Measurements from ENCODE around the gene CDH5. TPM values are rescaled to one million over a fixed set of nuclear protein-coding genes. Genes with fewer than 3 reads are reported as not detected.

CDH5 gene
- polyA plus RNA-seq, 1 donor (not counting 4 experiments of a cell fraction or from before 2014, with no cell fraction given): 0.05 TPM

- DNase-seq (ENCODE audit: low read depth, low spot score) (peak; percentile 62), FAIRE-seq (peak; percentile 58)
- Histone ChIP-seq H3K36me3 (ENCODE audit: control insufficient read depth in 2 of 2, extremely low read depth in 1 of 2, insufficient read depth in 2 of 2, low read length in 2 of 2) (no peaks in the 10 kb centered on the region), H2AFZ (ENCODE audit: control insufficient read depth, low read length) (no peak overlapping the region), H3K79me2 (ENCODE audit: control insufficient read depth, insufficient read depth, low read length) (no peaks in the 10 kb centered on the region), H4K20me1 (ENCODE audit: control insufficient read depth, extremely low read depth, insufficient read depth, low read length) (no peaks in the 10 kb centered on the region), H3K9me3 (ENCODE audit: control insufficient read depth, low read depth, low read length) (no peaks in the 10 kb centered on the region), H3K27me3 (ENCODE audit: control insufficient read depth, extremely low read depth, insufficient read depth, low read length) (no peaks in the 10 kb centered on the region), H3K4me2 (ENCODE audit: control insufficient read depth, extremely low read depth, insufficient read depth, low read depth, low read length) (no peak overlapping the region), H3K27ac (ENCODE audit: control insufficient read depth, insufficient read depth, low read length) (no peak overlapping the region), H3K9ac (ENCODE audit: control insufficient read depth, extremely low read depth, insufficient read depth, low read length) (no peak overlapping the region), H3K9me1 (ENCODE audit: control insufficient read depth, extremely low read depth, insufficient read depth, low read length) (no peaks in the 10 kb centered on the region), H3K4me3 (ENCODE audit: control insufficient read depth in 2 of 3, extremely low read depth in 1 of 3, insufficient read depth in 2 of 3, low read depth in 1 of 3, low read length in 3 of 3) (no peak overlapping the region), H3K4me1 (ENCODE audit: control insufficient read depth, extremely low read depth, insufficient read depth, low read length) (peaks cover 11% of the 10 kb centered on the region)
- dilution Hi-C loops (cut with MboI; ENCODE audit: extremely low pct_ligation_motif_present, low sequenced_read_pairs): no loop called here
- TF ChIP-seq CTCF (optimal IDR thresholded peaks at IDR 0.05 in 1 of 3, IDR thresholded peaks at IDR 0.05 in 1 of 3, conservative IDR thresholded peaks at IDR 0.05 in 1 of 3; ENCODE audit: extremely low read depth in 1 of 3, insufficient read depth in 2 of 3, low read length in 3 of 3) (no peak), EZH2 (IDR thresholded peaks at IDR 0.05; ENCODE audit: low read length) (no peak)
These were observed 50.6 kb downstream of the CDH5 start for GRCh38 chr16:66416939-66417700.

GRCh38 chr16:66418165-66418962 lies 51.9 kb downstream of the CDH5 start:
- Histone ChIP-seq H3K9me3 (ENCODE audit: control insufficient read depth, low read depth, low read length) (no peaks in the 10 kb centered on the region), H2AFZ (ENCODE audit: control insufficient read depth, low read length) (no peak overlapping the region), H3K4me2 (ENCODE audit: control insufficient read depth, extremely low read depth, insufficient read depth, low read depth, low read length) (no peak overlapping the region), H3K36me3 (ENCODE audit: control insufficient read depth in 2 of 2, extremely low read depth in 1 of 2, insufficient read depth in 2 of 2, low read length in 2 of 2) (no peaks in the 10 kb centered on the region), H3K27ac (ENCODE audit: control insufficient read depth, insufficient read depth, low read length) (no peak overlapping the region), H3K9me1 (ENCODE audit: control insufficient read depth, extremely low read depth, insufficient read depth, low read length) (no peaks in the 10 kb centered on the region), H3K4me1 (ENCODE audit: control insufficient read depth, extremely low read depth, insufficient read depth, low read length) (peaks cover 11% of the 10 kb centered on the region), H3K4me3 (ENCODE audit: control insufficient read depth in 2 of 3, extremely low read depth in 1 of 3, insufficient read depth in 2 of 3, low read depth in 1 of 3, low read length in 3 of 3) (no peak overlapping the region), H3K9ac (ENCODE audit: control insufficient read depth, extremely low read depth, insufficient read depth, low read length) (no peak overlapping the region), H3K79me2 (ENCODE audit: control insufficient read depth, insufficient read depth, low read length) (no peaks in the 10 kb centered on the region), H3K27me3 (ENCODE audit: control insufficient read depth, extremely low read depth, insufficient read depth, low read length) (no peaks in the 10 kb centered on the region), H4K20me1 (ENCODE audit: control insufficient read depth, extremely low read depth, insufficient read depth, low read length) (no peaks in the 10 kb centered on the region)
- dilution Hi-C loops (cut with MboI; ENCODE audit: extremely low pct_ligation_motif_present, low sequenced_read_pairs): no loop called here
- FAIRE-seq (no peak), DNase-seq (ENCODE audit: low read depth, low spot score) (no peak)
- no peak for TF ChIP-seq EZH2 (IDR thresholded peaks at IDR 0.05; ENCODE audit: low read length)
- TF ChIP-seq CTCF (optimal IDR thresholded peaks at IDR 0.05 in 1 of 3, IDR thresholded peaks at IDR 0.05 in 1 of 3, conservative IDR thresholded peaks at IDR 0.05 in 1 of 3; ENCODE audit: extremely low read depth in 1 of 3, insufficient read depth in 2 of 3, low read length in 3 of 3): no peak

Measured in keratinocyte (primary cell).